Liver (tissue), 9 donors: ENCODE results near the gene SRGN. TPM values are rescaled to one million over a fixed set of nuclear protein-coding genes. Genes with fewer than 3 reads are reported as not detected.
"Not testable (repeated sequence)": the region's sequence is repeated elsewhere in the genome, so short reads cannot be mapped to it uniquely, and the experiment has no call there.

ENCODE experiments used
- DNase-seq: peaks from one replicate; pipeline ENCODE4 v3.0.0-alpha.2; 2017; ENCODE audit warnings: low spot score
- H3K27ac ChIP-seq, 2 donors: one replicate each; pipeline ENCODE4 v1.7.0; 2013; ENCODE audit warnings: inconsistent platforms in 2 of 2, low read length in 2 of 2, control low read depth in 1 of 2, low read depth in 1 of 2, mild to moderate bottlenecking in 1 of 2
- H3K27me3 ChIP-seq, 4 donors: one replicate each; pipeline versions ENCODE4 v1.6.1 to v1.7.0; 2013; ENCODE audit warnings: low read length in 3 of 4, inconsistent platforms in 1 of 4, mild to moderate bottlenecking in 1 of 4, moderate library complexity in 1 of 4; ENCODE audit not compliant: control insufficient read depth in 4 of 4, insufficient read depth in 4 of 4
- H3K36me3 ChIP-seq, 4 donors: one replicate each; pipeline versions ENCODE4 v1.6.1 to v1.7.0; 2013; ENCODE audit warnings: low read length in 3 of 4, mild to moderate bottlenecking in 3 of 4, low read depth in 1 of 4, moderate library complexity in 1 of 4; ENCODE audit not compliant: control insufficient read depth in 4 of 4, insufficient read depth in 3 of 4
- H3K4me1 ChIP-seq, 4 donors: one replicate each; pipeline versions ENCODE4 v1.6.1 to v1.7.0; 2013; ENCODE audit warnings: low read length in 3 of 4, mild to moderate bottlenecking in 3 of 4, moderate library complexity in 1 of 4; ENCODE audit not compliant: control insufficient read depth in 4 of 4, insufficient read depth in 4 of 4
- H3K4me3 ChIP-seq, 3 donors: one replicate each; pipeline versions ENCODE4 v1.6.1 to v1.7.0; 2013; ENCODE audit warnings: low read length in 3 of 3, control low read depth in 1 of 3, low read depth in 1 of 3, mild to moderate bottlenecking in 1 of 3
- H3K9ac ChIP-seq, 2 donors: one replicate each; pipeline ENCODE4 v1.7.0; 2013; ENCODE audit warnings: low read length in 2 of 2, mild to moderate bottlenecking in 2 of 2, moderate library complexity in 2 of 2, control low read depth in 1 of 2, low read depth in 1 of 2
- H3K9me3 ChIP-seq, 4 donors: one replicate each; pipeline versions ENCODE4 v1.6.1 to v1.7.0; 2013; ENCODE audit warnings: low read length in 3 of 4; ENCODE audit not compliant: control insufficient read depth in 4 of 4
- CTCF ChIP-seq: fragments of 150-350 bp; IDR thresholded peaks from 2 replicates; pipeline ENCODE4 v1.5.1; 2017; ENCODE audit warnings: improper control_type of control experiment, low read depth, low read length; ENCODE audit not compliant: missing input control
- FOXA1 ChIP-seq: IDR thresholded peaks from 2 replicates; pipeline ENCODE4 v1.6.1; 2016; ENCODE audit warnings: antibody characterized with exemption
- FOXA2 ChIP-seq: IDR thresholded peaks from 2 replicates; pipeline ENCODE4 v1.6.1; 2016; ENCODE audit warnings: antibody characterized with exemption
- HNF4G ChIP-seq: IDR thresholded peaks from 2 replicates; pipeline ENCODE4 v1.6.1; 2016; ENCODE audit warnings: antibody characterized with exemption
- JUND ChIP-seq, 2 donors: IDR thresholded peaks; 2 replicates each; pipeline ENCODE4 v1.6.1; 2016; ENCODE audit warnings: antibody characterized with exemption in 2 of 2
- NR2F2 ChIP-seq: IDR thresholded peaks from 2 replicates; pipeline ENCODE4 v1.6.1; 2016; ENCODE audit warnings: antibody characterized with exemption
- RAD21 ChIP-seq, 2 donors: IDR thresholded peaks; 2 replicates each; pipeline ENCODE4 v1.6.1; 2016; ENCODE audit warnings: antibody characterized with exemption in 2 of 2, mild to moderate bottlenecking in 2 of 2
- SP1 ChIP-seq: IDR thresholded peaks from 2 replicates; pipeline ENCODE4 v1.6.1; 2018; ENCODE audit warnings: antibody characterized with exemption, mild to moderate bottlenecking
- YY1 ChIP-seq: IDR thresholded peaks from 2 replicates; pipeline ENCODE4 v1.6.1; 2016; ENCODE audit warnings: antibody characterized with exemption, mild to moderate bottlenecking
- WGBS: extraction: QIAGEN DNeasy Blood & Tissue Kit; methylation state at CpG from one replicate; pipeline ENCODE4 v1.1.7; 2013; 5-methylcytosine and 5-hydroxymethylcytosine counted together
- polyA plus RNA-seq, 2 donors: library from polyadenylated mRNA; stranded (reverse) in 1 of 2; unstranded in 1 of 2; fragments of 200-250 nt in 1 of 2; fragments of >200 nt in 1 of 2; fragmentation: Nextera tagmentation in 1 of 2; extraction: Ambion mirVana in 1 of 2; gene quantifications; one replicate each; pipeline versions ENCODE4 v1.2.1 to v1.2.3, GENCODE V29; 2013 to 2015
- total RNA-seq, 2 donors: library from RNA; depleted of rRNA; stranded (reverse); fragments of >200 nt; gene quantifications; one replicate each; pipeline ENCODE4 v1.2.3, GENCODE V29; 2014
- TF ChIP-seq, protein P1 (sequence below): IDR thresholded peaks from 2 replicates; pipeline ENCODE4 v1.6.1; 2016; ENCODE audit warnings: antibody characterized with exemption
- TF ChIP-seq, protein P2 (sequence below): IDR thresholded peaks from 2 replicates; pipeline ENCODE4 v1.6.1; 2016; ENCODE audit warnings: antibody characterized with exemption
- TF ChIP-seq, protein P3 (sequence below): IDR thresholded peaks from 2 replicates; pipeline ENCODE4 v1.6.1; 2016; ENCODE audit warnings: antibody characterized with exemption
- donor health status: healthy.
- donor health status: healthy.
- donor health status: healthy.
- donor health status: healthy.
- donor health status: healthy.

SRGN gene, protein sequence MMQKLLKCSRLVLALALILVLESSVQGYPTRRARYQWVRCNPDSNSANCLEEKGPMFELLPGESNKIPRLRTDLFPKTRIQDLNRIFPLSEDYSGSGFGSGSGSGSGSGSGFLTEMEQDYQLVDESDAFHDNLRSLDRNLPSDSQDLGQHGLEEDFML
- 100 to 1,000 TPM in 1 of 2 donors, 10 to 100 TPM in 1; 32.2 to 305 TPM for total RNA-seq
- polyA plus RNA-seq: 10 to 100 TPM; 19.5 to 50.3 TPM

- Histone ChIP-seq H3K9me3 (no peaks in the 10 kb centered on the region), H3K36me3 (no peaks in the 10 kb centered on the region), H3K27me3 (no peaks in the 10 kb centered on the region), H3K4me1 (no peaks in the 10 kb centered on the region), H3K4me3 (peak within 1 kb of the TSS; percentile 30 to 80 (median 42)), H3K9ac (peak within 1 kb of the TSS; percentile 82 to 88), H3K27ac (peak within 1 kb of the TSS; percentile 76 to 88)
- DNase-seq: peak; percentile 46
- TF ChIP-seq SP1 (peak; percentile 63), FOXA2 (no peak), YY1 (peak; percentile 35), HNF4G (no peak), NR2F2 (no peak), FOXA1 (no peak)
- TF ChIP-seq, protein P1, sequence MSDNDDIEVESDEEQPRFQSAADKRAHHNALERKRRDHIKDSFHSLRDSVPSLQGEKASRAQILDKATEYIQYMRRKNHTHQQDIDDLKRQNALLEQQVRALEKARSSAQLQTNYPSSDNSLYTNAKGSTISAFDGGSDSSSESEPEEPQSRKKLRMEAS: peak; percentile 8
- 52% methylated on average over 10 of the region's 10 CpGs for WGBS
Observed at GRCh38 chr10:69087590-69088470, at the start of gene SRGN. Gene SRGN, plus strand, starts transcription at chr10:69088103. Its CDS starts 55 bp downstream, at chr10:69088158.

- 75% methylated on average over 5 of the region's 5 CpGs for WGBS
- not testable (repeated sequence) for DNase-seq, H3K9ac ChIP-seq, H3K9me3 ChIP-seq, H3K4me1 ChIP-seq, H3K4me3 ChIP-seq, H3K27ac ChIP-seq, H3K36me3 ChIP-seq, H3K27me3 ChIP-seq
Observed at GRCh38 chr10:69040904-69041303, 47.0 kb upstream of the SRGN start.

- no peaks in the 10 kb centered on the region for H3K4me1 ChIP-seq
- no peak for TF ChIP-seq FOXA2
- TF ChIP-seq RAD21 (IDR thresholded peaks at IDR 0.05): no peak
- no peak for TF ChIP-seq CTCF
- no peak for TF ChIP-seq JUND (IDR thresholded peaks at IDR 0.05)
- TF ChIP-seq, protein P2, sequence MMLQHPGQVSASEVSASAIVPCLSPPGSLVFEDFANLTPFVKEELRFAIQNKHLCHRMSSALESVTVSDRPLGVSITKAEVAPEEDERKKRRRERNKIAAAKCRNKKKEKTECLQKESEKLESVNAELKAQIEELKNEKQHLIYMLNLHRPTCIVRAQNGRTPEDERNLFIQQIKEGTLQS: no peak
- TF ChIP-seq, protein P3, sequence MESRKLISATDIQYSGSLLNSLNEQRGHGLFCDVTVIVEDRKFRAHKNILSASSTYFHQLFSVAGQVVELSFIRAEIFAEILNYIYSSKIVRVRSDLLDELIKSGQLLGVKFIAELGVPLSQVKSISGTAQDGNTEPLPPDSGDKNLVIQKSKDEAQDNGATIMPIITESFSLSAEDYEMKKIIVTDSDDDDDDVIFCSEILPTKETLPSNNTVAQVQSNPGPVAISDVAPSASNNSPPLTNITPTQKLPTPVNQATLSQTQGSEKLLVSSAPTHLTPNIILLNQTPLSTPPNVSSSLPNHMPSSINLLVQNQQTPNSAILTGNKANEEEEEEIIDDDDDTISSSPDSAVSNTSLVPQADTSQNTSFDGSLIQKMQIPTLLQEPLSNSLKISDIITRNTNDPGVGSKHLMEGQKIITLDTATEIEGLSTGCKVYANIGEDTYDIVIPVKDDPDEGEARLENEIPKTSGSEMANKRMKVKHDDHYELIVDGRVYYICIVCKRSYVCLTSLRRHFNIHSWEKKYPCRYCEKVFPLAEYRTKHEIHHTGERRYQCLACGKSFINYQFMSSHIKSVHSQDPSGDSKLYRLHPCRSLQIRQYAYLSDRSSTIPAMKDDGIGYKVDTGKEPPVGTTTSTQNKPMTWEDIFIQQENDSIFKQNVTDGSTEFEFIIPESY: no peak
- WGBS: 82% methylated on average over 5 of the region's 5 CpGs
Observed at GRCh38 chr10:69042417-69042816, 45.5 kb upstream of the SRGN start.

More at GRCh38 chr10:69042417-69042816, 45.5 kb upstream of the SRGN start:
- Histone ChIP-seq H3K9ac (no peak overlapping the region), H3K9me3 (no peaks in the 10 kb centered on the region), H3K36me3 (no peaks in the 10 kb centered on the region), H3K27me3 (no peaks in the 10 kb centered on the region), H3K27ac (no peak overlapping the region), H3K4me3 (no peak overlapping the region)
- no peak for DNase-seq
